GM12878 (cell line): ENCODE measurements around the gene IL6R.

Experiments
- BRCA1 ChIP-seq: IDR thresholded peaks from 2 replicates; pipeline ENCODE4 v1.6.1; 2011; ENCODE audit warnings: low read depth, low read length, improper control_type of control experiment
- CTCF ChIP-seq, 3 experiments: IDR thresholded peaks in 2 of 3; conservative IDR thresholded peaks in 1 of 3; 2 replicates each; pipeline ENCODE4 v1.5.1; 2011; ENCODE audit warnings: low read depth in 3 of 3, low read length in 3 of 3, mild to moderate bottlenecking in 3 of 3, control low read depth in 2 of 3, moderate library complexity in 2 of 3, inconsistent platforms in 1 of 3, mixed read lengths in 1 of 3; ENCODE audit not compliant: control insufficient read depth in 2 of 3, insufficient read depth in 1 of 3; ENCODE audit errors: extremely low read depth in 1 of 3
- PML ChIP-seq: IDR thresholded peaks from 2 replicates; pipeline ENCODE4 v1.6.1; 2012; ENCODE audit warnings: low read length, inconsistent platforms
- POLR2AphosphoS5 ChIP-seq: IDR thresholded peaks from 2 replicates; pipeline ENCODE4 v1.6.1; 2011; ENCODE audit warnings: mild to moderate bottlenecking, low read length, inconsistent platforms
- TAF1 ChIP-seq: IDR thresholded peaks from 2 replicates; pipeline ENCODE4 v1.6.1; 2011; ENCODE audit warnings: mild to moderate bottlenecking, low read depth, low read length, borderline replicate concordance
- YY1 ChIP-seq: IDR thresholded peaks from 2 replicates; pipeline ENCODE4 v1.6.1; 2011; ENCODE audit warnings: low read depth, mild to moderate bottlenecking, low read length
- TF ChIP-seq, protein P1 (sequence below): fragments of 450-650 bp; IDR thresholded peaks from 2 replicates; pipeline ENCODE4 v1.6.1; 2016; ENCODE audit warnings: mild to moderate bottlenecking, moderate library complexity, borderline replicate concordance

DNA sequence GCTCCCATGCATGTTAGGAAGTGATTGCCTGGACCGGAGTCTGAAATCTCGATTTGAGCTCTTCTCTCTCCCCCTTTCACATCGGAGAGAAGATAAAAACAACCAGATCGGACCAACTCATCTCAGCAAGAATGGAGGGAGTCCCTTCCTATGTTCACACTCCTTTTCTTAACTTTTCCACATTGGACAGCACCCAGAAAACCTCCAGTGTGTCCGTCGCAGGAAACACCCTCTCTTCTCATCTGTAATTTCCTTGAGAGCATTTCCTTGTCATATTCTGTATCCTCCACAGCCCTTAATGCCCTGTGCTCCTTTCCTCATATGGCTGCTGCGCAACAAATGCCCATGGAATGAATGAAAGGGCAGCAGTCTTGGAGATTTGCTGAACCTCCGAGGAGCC, 95.4 kb downstream of the IL6R start:
- TF ChIP-seq TAF1, result no peak
- TF ChIP-seq CTCF (IDR thresholded peaks at IDR 0.05 in 2 of 3, conservative IDR thresholded peaks at IDR 0.05 in 1 of 3; ENCODE audit: control insufficient read depth in 2 of 3, extremely low read depth in 1 of 3, insufficient read depth in 1 of 3, low read depth in 3 of 3, low read length in 3 of 3), result no peak
- no peak for TF ChIP-seq BRCA1
- TF ChIP-seq, protein P1, sequence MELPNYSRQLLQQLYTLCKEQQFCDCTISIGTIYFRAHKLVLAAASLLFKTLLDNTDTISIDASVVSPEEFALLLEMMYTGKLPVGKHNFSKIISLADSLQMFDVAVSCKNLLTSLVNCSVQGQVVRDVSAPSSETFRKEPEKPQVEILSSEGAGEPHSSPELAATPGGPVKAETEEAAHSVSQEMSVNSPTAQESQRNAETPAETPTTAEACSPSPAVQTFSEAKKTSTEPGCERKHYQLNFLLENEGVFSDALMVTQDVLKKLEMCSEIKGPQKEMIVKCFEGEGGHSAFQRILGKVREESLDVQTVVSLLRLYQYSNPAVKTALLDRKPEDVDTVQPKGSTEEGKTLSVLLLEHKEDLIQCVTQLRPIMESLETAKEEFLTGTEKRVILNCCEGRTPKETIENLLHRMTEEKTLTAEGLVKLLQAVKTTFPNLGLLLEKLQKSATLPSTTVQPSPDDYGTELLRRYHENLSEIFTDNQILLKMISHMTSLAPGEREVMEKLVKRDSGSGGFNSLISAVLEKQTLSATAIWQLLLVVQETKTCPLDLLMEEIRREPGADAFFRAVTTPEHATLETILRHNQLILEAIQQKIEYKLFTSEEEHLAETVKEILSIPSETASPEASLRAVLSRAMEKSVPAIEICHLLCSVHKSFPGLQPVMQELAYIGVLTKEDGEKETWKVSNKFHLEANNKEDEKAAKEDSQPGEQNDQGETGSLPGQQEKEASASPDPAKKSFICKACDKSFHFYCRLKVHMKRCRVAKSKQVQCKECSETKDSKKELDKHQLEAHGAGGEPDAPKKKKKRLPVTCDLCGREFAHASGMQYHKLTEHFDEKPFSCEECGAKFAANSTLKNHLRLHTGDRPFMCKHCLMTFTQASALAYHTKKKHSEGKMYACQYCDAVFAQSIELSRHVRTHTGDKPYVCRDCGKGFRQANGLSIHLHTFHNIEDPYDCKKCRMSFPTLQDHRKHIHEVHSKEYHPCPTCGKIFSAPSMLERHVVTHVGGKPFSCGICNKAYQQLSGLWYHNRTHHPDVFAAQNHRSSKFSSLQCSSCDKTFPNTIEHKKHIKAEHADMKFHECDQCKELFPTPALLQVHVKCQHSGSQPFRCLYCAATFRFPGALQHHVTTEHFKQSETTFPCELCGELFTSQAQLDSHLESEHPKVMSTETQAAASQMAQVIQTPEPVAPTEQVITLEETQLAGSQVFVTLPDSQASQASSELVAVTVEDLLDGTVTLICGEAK, result no peak
- TF ChIP-seq PML, result no peak
- TF ChIP-seq POLR2AphosphoS5, result no peak
- no peak for TF ChIP-seq YY1
